WTC11 (cell line): ENCODE results near the gene KLHL7. TPM values are rescaled to one million over a fixed set of nuclear protein-coding genes. Genes with fewer than 3 reads are reported as not detected.
"Not testable (repeated sequence)": the region's sequence is repeated elsewhere in the genome, so short reads cannot be mapped to it uniquely, and the experiment has no call there.

ENCODE experiments used
- ATAC-seq: fragments of 200-7000 bp; cut with Tn5 transposase; 2 replicates; pipeline ENCODE4 v1.10.0; 2021; ENCODE audit warnings: mild to moderate bottlenecking, moderate library complexity
- CTCF ChIA-PET: fragments of 300-600 bp; sonication (Branson Sonifier 250); formaldehyde crosslinking; loops from one replicate; lab custom pipeline; 2021; ENCODE audit warnings: antibody characterized with exemption; lab: Charles Lee
- POLR2A ChIA-PET: fragments of 350-600 bp; sonication (Branson Sonifier 250); formaldehyde crosslinking; loops from one replicate; lab custom pipeline; 2021; ENCODE audit warnings: antibody characterized with exemption; lab: Charles Lee
- DNase-seq: peaks from one replicate; pipeline ENCODE4 v3.0.0; 2021; ENCODE audit warnings: low spot score
- H3K27ac Mint-ChIP-seq: 2 replicates; pipeline ENCODE4 v1.8.0; 2021; ENCODE audit warnings: mixed read lengths
- H3K27me3 Mint-ChIP-seq: 2 replicates; pipeline ENCODE4 v1.8.0; 2021; ENCODE audit warnings: low read depth, mild to moderate bottlenecking, moderate library complexity, mixed read lengths
- H3K36me3 Mint-ChIP-seq: 2 replicates; pipeline ENCODE4 v1.8.0; 2021; ENCODE audit warnings: mixed read lengths
- H3K4me1 Mint-ChIP-seq: 2 replicates; pipeline ENCODE4 v1.8.0; 2022; ENCODE audit warnings: mixed read lengths
- H3K4me3 Mint-ChIP-seq: 2 replicates; pipeline ENCODE4 v1.8.0; 2021; ENCODE audit warnings: mild to moderate bottlenecking, moderate library complexity, mixed read lengths
- H3K9me3 Mint-ChIP-seq: 2 replicates; pipeline ENCODE4 v1.8.0; 2021; ENCODE audit warnings: mixed read lengths
- CREM ChIP-seq: sonication (generic); formaldehyde crosslinking; IDR thresholded peaks from 2 replicates; pipeline ENCODE4 v1.8.1; 2022; ENCODE audit warnings: mild to moderate bottlenecking, missing genetic modification reagents, moderate library complexity
- E2F4 ChIP-seq: sonication (generic); formaldehyde crosslinking; IDR thresholded peaks from 2 replicates; pipeline ENCODE4 v1.8.1; 2022; ENCODE audit warnings: low read depth, mild to moderate bottlenecking, moderate library complexity, missing genetic modification reagents, borderline replicate concordance
- E2F5 ChIP-seq: sonication (generic); formaldehyde crosslinking; IDR thresholded peaks from 2 replicates; pipeline ENCODE4 v1.8.1; 2022; ENCODE audit warnings: mild to moderate bottlenecking, moderate library complexity, missing genetic modification reagents
- FOXJ3 ChIP-seq: sonication (generic); formaldehyde crosslinking; IDR thresholded peaks from 2 replicates; pipeline ENCODE4 v1.9.0; 2021; ENCODE audit warnings: missing genetic modification reagents, mild to moderate bottlenecking, borderline replicate concordance
- GRHL2 ChIP-seq: fragments of 250-450 bp; sonication (Bioruptor Pico); IDR thresholded peaks from 2 replicates; pipeline ENCODE4 v1.8.0; 2022; ENCODE audit warnings: mild to moderate bottlenecking, moderate library complexity; ENCODE audit not compliant: insufficient replicate concordance, severe bottlenecking
- JUN ChIP-seq: sonication (generic); formaldehyde crosslinking; IDR thresholded peaks from 2 replicates; pipeline ENCODE4 v1.8.0; 2023; ENCODE audit warnings: mild to moderate bottlenecking, missing genetic modification reagents
- NFATC4 ChIP-seq: fragments of 250-450 bp; sonication (Bioruptor Pico); IDR thresholded peaks from 2 replicates; pipeline ENCODE4 v1.9.0; 2021; ENCODE audit warnings: mild to moderate bottlenecking
- PRDM15 ChIP-seq: sonication (generic); formaldehyde crosslinking; IDR thresholded peaks from 2 replicates; pipeline ENCODE4 v1.8.0; 2022; ENCODE audit warnings: missing genetic modification reagents
- STAT6 ChIP-seq: sonication (generic); formaldehyde crosslinking; conservative IDR thresholded peaks from 2 replicates; pipeline ENCODE4 v1.8.1; 2023; ENCODE audit warnings: mild to moderate bottlenecking, low read depth, missing genetic modification reagents, moderate library complexity
- ZMAT4 ChIP-seq: fragments of 250-450 bp; sonication (Bioruptor Pico); IDR thresholded peaks from 2 replicates; pipeline ENCODE4 v1.9.0; 2021; ENCODE audit warnings: mild to moderate bottlenecking
- ZNF263 ChIP-seq: sonication (generic); formaldehyde crosslinking; IDR thresholded peaks from 2 replicates; pipeline ENCODE4 v1.8.1; 2022; ENCODE audit warnings: low read depth, mild to moderate bottlenecking, moderate library complexity, missing genetic modification reagents
- total RNA-seq: library from RNA; stranded (reverse); gene quantifications from 3 replicates; pipeline ENCODE4 v1.2.3, GENCODE V29; 2021
- TF ChIP-seq, protein P1 (sequence below): sonication (generic); formaldehyde crosslinking; IDR thresholded peaks from 2 replicates; pipeline ENCODE4 v1.8.1; 2023; ENCODE audit warnings: mild to moderate bottlenecking, missing genetic modification reagents
- TF ChIP-seq, protein P2 (sequence below): sonication (generic); formaldehyde crosslinking; IDR thresholded peaks from 2 replicates; pipeline ENCODE4 v1.8.1; 2023; ENCODE audit warnings: mild to moderate bottlenecking, missing genetic modification reagents, moderate library complexity

The KLHL7 gene
- total RNA-seq, 1 experiment from 2014 or later, result 82.1 TPM

DNA sequence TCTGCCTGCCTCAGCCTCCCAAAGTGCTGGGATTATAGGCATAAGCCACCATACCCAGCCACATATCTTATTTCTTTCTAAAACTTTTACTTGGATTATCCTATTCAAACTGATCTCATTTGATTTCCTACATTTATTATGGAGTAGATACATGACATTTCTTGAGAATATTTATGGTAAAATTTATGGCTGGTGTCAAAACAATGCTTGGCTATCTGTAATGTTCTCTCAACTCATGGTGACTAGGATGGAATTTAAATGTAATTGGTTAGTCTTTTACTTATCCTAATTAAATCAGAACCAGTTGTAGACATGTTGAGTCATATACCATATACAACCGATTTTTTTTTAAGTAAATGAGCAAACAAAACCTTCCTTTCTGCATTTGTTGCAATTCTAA, 80.4 kb downstream of the KLHL7 start (continued):
- TF ChIP-seq, protein P1, sequence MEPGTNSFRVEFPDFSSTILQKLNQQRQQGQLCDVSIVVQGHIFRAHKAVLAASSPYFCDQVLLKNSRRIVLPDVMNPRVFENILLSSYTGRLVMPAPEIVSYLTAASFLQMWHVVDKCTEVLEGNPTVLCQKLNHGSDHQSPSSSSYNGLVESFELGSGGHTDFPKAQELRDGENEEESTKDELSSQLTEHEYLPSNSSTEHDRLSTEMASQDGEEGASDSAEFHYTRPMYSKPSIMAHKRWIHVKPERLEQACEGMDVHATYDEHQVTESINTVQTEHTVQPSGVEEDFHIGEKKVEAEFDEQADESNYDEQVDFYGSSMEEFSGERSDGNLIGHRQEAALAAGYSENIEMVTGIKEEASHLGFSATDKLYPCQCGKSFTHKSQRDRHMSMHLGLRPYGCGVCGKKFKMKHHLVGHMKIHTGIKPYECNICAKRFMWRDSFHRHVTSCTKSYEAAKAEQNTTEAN (CRISPR knock-in tag), result no peak
- TF ChIP-seq STAT6 (no peak), FOXJ3 (CRISPR knock-in tag) (no peak), E2F5 (CRISPR knock-in tag) (no peak), ZMAT4 (CRISPR knock-in tag) (no peak), NFATC4 (no peak), CREM (no peak), GRHL2 (no peak), ZNF263 (CRISPR knock-in tag) (no peak), E2F4 (CRISPR knock-in tag) (no peak)
- TF ChIP-seq, protein P2, sequence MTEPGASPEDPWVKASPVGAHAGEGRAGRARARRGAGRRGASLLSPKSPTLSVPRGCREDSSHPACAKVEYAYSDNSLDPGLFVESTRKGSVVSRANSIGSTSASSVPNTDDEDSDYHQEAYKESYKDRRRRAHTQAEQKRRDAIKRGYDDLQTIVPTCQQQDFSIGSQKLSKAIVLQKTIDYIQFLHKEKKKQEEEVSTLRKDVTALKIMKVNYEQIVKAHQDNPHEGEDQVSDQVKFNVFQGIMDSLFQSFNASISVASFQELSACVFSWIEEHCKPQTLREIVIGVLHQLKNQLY (CRISPR knock-in tag), result no peak

DNA sequence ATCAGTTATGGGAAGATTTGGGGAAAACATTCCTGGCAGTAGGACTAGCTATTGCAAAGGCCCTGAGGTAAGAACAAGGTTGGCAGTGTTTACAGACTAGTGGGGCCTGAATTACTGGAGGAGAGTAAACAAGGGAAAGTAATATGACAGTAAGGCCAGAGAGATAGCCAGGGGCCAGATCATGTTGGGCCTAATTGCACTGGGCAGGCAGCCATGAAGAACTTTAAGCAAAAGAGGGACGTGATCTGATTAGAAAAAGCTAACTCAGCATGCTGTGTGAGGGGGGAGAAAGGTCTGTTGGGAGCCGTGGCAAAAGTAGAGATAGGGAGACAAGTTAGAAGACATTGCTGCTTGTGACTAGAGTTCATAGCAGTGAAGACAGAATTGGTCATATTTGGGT, 85.4 kb downstream of the KLHL7 start:
- H3K36me3 Mint-ChIP-seq, result peaks cover 57% of the 10 kb centered on the region
- DNase-seq, result no peak
- no peak overlapping the region for H3K27ac Mint-ChIP-seq

DNA sequence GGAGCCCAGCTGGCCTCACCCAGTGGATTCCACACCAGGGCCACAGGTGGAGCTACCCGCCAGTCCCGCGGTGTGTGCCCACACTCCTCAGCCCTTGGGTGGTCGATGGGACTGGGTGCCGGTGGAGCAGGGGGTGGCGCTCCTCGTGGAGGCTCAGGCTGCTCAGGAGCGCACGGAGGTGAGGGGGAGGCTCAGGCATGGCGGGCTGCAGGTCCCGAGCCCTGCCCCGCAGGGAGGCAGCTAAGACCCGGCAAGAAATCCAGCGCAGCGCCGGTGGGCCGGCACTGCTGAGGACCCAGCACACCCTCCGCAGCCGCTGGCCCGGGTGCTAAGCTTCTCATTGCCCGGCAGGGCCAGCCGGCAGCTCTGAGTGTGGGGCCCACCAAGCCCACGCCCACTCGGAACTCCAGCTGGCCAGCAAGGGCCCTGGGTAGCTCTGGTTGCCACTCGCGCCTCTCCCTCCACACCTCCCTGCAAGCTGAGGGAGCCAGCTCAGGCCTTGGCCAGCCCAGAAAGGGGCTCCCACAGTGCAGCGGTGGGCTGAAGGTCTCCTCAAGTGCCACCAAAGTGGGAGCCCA, 88.2 kb downstream of the KLHL7 start:
- not testable (repeated sequence) for H3K4me3 Mint-ChIP-seq, DNase-seq, H3K4me1 Mint-ChIP-seq, H3K9me3 Mint-ChIP-seq, ATAC-seq, H3K27ac Mint-ChIP-seq, H3K27me3 Mint-ChIP-seq
- TF ChIP-seq PRDM15, result peak; percentile 84
- ChIA-PET POLR2A (interaction anchor here (0.9 to 1.3 kb wide), 2 partner anchors 9 to 54 kb away, joined by 3 to 4 read pairs; no protein-coding TSS in a partner anchor), CTCF (interaction anchor here (0.8 to 3.0 kb wide), 2 partner anchors 9 to 327 kb away, joined by 6 to 10 read pairs; no protein-coding TSS in a partner anchor)
- peaks cover 52% of the 10 kb centered on the region for H3K36me3 Mint-ChIP-seq

More for the DNA sequence above, 85.4 kb downstream of the KLHL7 start:
- TF ChIP-seq JUN (CRISPR knock-in tag), result no peak
- ChIA-PET POLR2A (no interaction called here), CTCF (no interaction called here)
- ATAC-seq, result no peak
- no peaks in the 10 kb centered on the region for H3K27me3 Mint-ChIP-seq
- no peak overlapping the region for H3K4me3 Mint-ChIP-seq
- peaks cover 6% of the 10 kb centered on the region; the same call in 1 of the 2 replicates for H3K9me3 Mint-ChIP-seq
- no peaks in the 10 kb centered on the region for H3K4me1 Mint-ChIP-seq
